Hepatocyte (in vitro differentiated cells): ENCODE measurements around the gene WDR53. TPM values are rescaled to one million over a fixed set of nuclear protein-coding genes. Genes with fewer than 3 reads are reported as not detected.
"Not testable (repeated sequence)": the region's sequence is repeated elsewhere in the genome, so short reads cannot be mapped to it uniquely, and the experiment has no call there.

Experiments
- DNase-seq: peaks from one replicate; pipeline ENCODE4 v3.0.0-alpha.2; 2016; ENCODE audit warnings: low spot score
- H2AFZ ChIP-seq: fragments of 200-600 bp; sonication (generic); 2 replicates; pipeline ENCODE4 v1.6.0; 2016; ENCODE audit warnings: antibody characterized with exemption, mild to moderate bottlenecking
- H3K27ac ChIP-seq: fragments of 200-600 bp; sonication (generic); 2 replicates; pipeline ENCODE4 v1.5.1; 2016; ENCODE audit warnings: mild to moderate bottlenecking
- H3K27me3 ChIP-seq: fragments of 200-600 bp; sonication (generic); 2 replicates; pipeline ENCODE4 v1.6.1; 2016
- H3K36me3 ChIP-seq: fragments of 200-600 bp; sonication (generic); replicated peaks from 2 replicates; pipeline ENCODE4 v1.5.1; 2016; ENCODE audit warnings: low read depth; ENCODE audit not compliant: insufficient read depth
- H3K4me1 ChIP-seq: fragments of 200-600 bp; sonication (generic); 2 replicates; pipeline ENCODE4 v1.5.1; 2016; ENCODE audit warnings: mild to moderate bottlenecking, moderate library complexity; ENCODE audit not compliant: insufficient read depth
- H3K4me2 ChIP-seq: fragments of 200-600 bp; sonication (generic); 2 replicates; pipeline ENCODE4 v1.6.0; 2016
- H3K4me3 ChIP-seq: fragments of 200-600 bp; sonication (generic); 2 replicates; pipeline ENCODE4 v1.5.1; 2016; ENCODE audit warnings: mild to moderate bottlenecking
- H3K79me2 ChIP-seq: fragments of 200-600 bp; sonication (generic); 2 replicates; pipeline ENCODE4 v1.6.0; 2017; ENCODE audit warnings: mild to moderate bottlenecking
- H3K9me2 ChIP-seq: fragments of 200-600 bp; sonication (generic); replicated peaks from 2 replicates; pipeline ENCODE4 v1.6.0; 2017; ENCODE audit warnings: mild to moderate bottlenecking; ENCODE audit not compliant: insufficient read depth
- H3K9me3 ChIP-seq: fragments of 200-600 bp; sonication (generic); 2 replicates; pipeline ENCODE4 v1.5.1; 2016; ENCODE audit warnings: low read depth, mild to moderate bottlenecking
- H4K20me1 ChIP-seq: fragments of 200-600 bp; sonication (generic); 2 replicates; pipeline ENCODE4 v1.6.0; 2016; ENCODE audit warnings: mild to moderate bottlenecking; ENCODE audit not compliant: insufficient read depth, poor library complexity, severe bottlenecking
- CTCF ChIP-seq: fragments of 200-600 bp; sonication (generic); IDR thresholded peaks from 2 replicates; pipeline ENCODE4 v1.5.1; 2016; ENCODE audit warnings: antibody characterized with exemption, mild to moderate bottlenecking; ENCODE audit not compliant: poor library complexity
- EZH2 ChIP-seq: fragments of 200-600 bp; sonication (generic); IDR thresholded peaks from 2 replicates; pipeline ENCODE4 v1.6.1; 2016; ENCODE audit warnings: antibody characterized with exemption, mild to moderate bottlenecking, borderline replicate concordance
- EZH2phosphoT487 ChIP-seq: fragments of 200-600 bp; sonication (generic); IDR thresholded peaks from one replicate; pipeline ENCODE4 v1.6.1; 2018; ENCODE audit warnings: antibody characterized with exemption, mild to moderate bottlenecking, low read depth, moderate library complexity; ENCODE audit not compliant: unreplicated experiment, severe bottlenecking
- WGBS: methylation state at CpG from one replicate; pipeline ENCODE4 v1.1.6; 2016; ENCODE audit warnings: low lambda C conversion rate; ENCODE audit errors: missing lambda C conversion rate; 5-methylcytosine and 5-hydroxymethylcytosine counted together
- polyA plus RNA-seq: library from polyadenylated mRNA; unstranded; fragments of >200 nt; fragmentation: Nextera tagmentation; extraction: Ambion mirVana; gene quantifications from 2 replicates; pipeline ENCODE4 v1.2.1, GENCODE V29; 2016
- total RNA-seq: library from RNA; depleted of rRNA; stranded (reverse); fragments of >200 nt; gene quantifications from 2 replicates; pipeline ENCODE4 v1.2.3, GENCODE V29; 2014

Gene WDR53
- total and polyA plus RNA-seq, 2 experiments from 2014 or later = 6.9 to 8.8 TPM

GRCh38 chr3:196599734-196600128, 31.4 kb upstream of the WDR53 start:
- Histone ChIP-seq H3K36me3 (no peaks in the 10 kb centered on the region), H2AFZ (no peak overlapping the region), H3K4me2 (no peak overlapping the region), H4K20me1 (no peaks in the 10 kb centered on the region), H3K27ac (no peak overlapping the region), H3K4me1 (no peaks in the 10 kb centered on the region), H3K79me2 (no peaks in the 10 kb centered on the region), H3K9me3 (no peaks in the 10 kb centered on the region), H3K27me3 (no peaks in the 10 kb centered on the region), H3K9me2 (no peaks in the 10 kb centered on the region), H3K4me3 (no peak overlapping the region)
- no peak for TF ChIP-seq EZH2
- TF ChIP-seq EZH2phosphoT487 = no peak
- TF ChIP-seq CTCF = no peak
- 70% methylated on average over 5 of the region's 5 CpGs for WGBS
- no peak for DNase-seq

- H2AFZ ChIP-seq, H3K4me3 ChIP-seq, H3K27me3 ChIP-seq, H3K79me2 ChIP-seq, H3K9me2 ChIP-seq, H3K4me1 ChIP-seq, H3K27ac ChIP-seq, H4K20me1 ChIP-seq, H3K9me3 ChIP-seq, H3K36me3 ChIP-seq, DNase-seq: not testable (repeated sequence)
- WGBS = 70% methylated on average over 25 of the region's 25 CpGs
- H3K4me2 ChIP-seq = peak overlapping the region; percentile 32
Observed at GRCh38 chr3:196597971-196598733, 29.8 kb upstream of the WDR53 start.

- H3K4me1 ChIP-seq = no peaks in the 10 kb centered on the region
- no peaks in the 10 kb centered on the region for H3K79me2 ChIP-seq
- no peaks in the 10 kb centered on the region for H3K9me3 ChIP-seq
- H3K4me3 ChIP-seq = no peak overlapping the region
- 47% methylated on average over 5 of the region's 5 CpGs for WGBS
- no peaks in the 10 kb centered on the region for H3K9me2 ChIP-seq
- peak overlapping the region; percentile 14 for H3K4me2 ChIP-seq
- no peak overlapping the region for H2AFZ ChIP-seq
- no peak overlapping the region for H3K27ac ChIP-seq
- H3K27me3 ChIP-seq = no peaks in the 10 kb centered on the region
- TF ChIP-seq EZH2phosphoT487 = no peak
- no peak for TF ChIP-seq EZH2
- no peak for TF ChIP-seq CTCF
- no peaks in the 10 kb centered on the region for H3K36me3 ChIP-seq
- no peaks in the 10 kb centered on the region for H4K20me1 ChIP-seq
- no peak for DNase-seq
Observed at GRCh38 chr3:196596355-196596754, 28.0 kb upstream of the WDR53 start.

GRCh38 chr3:196590279-196590678, 21.9 kb upstream of the WDR53 start:
- 82% methylated on average over 5 of the region's 5 CpGs for WGBS
- Histone ChIP-seq H3K9me2 (no peaks in the 10 kb centered on the region), H3K4me1 (no peaks in the 10 kb centered on the region), H3K27me3 (no peaks in the 10 kb centered on the region), H3K36me3 (no peaks in the 10 kb centered on the region), H2AFZ (no peak overlapping the region), H3K4me2 (no peak overlapping the region), H3K27ac (no peak overlapping the region), H3K79me2 (no peaks in the 10 kb centered on the region), H3K4me3 (no peak overlapping the region), H3K9me3 (no peaks in the 10 kb centered on the region), H4K20me1 (no peaks in the 10 kb centered on the region)
- no peak for TF ChIP-seq CTCF
- TF ChIP-seq EZH2phosphoT487 = no peak
- no peak for TF ChIP-seq EZH2
- no peak for DNase-seq
